Sigmoid colon (tissue), 4 donors: ENCODE data around the gene RPL5.

Experiments used
- EP300 ChIP-seq, 4 donors: sonication (generic); formaldehyde crosslinking; IDR thresholded peaks; one replicate each; pipeline ENCODE4 v1.6.1; 2017; ENCODE audit warnings: antibody characterized with exemption in 4 of 4
- POLR2A ChIP-seq, 2 donors: fragments of 450-650 bp; IDR thresholded peaks; one replicate each; pipeline ENCODE4 v1.6.1; 2016; ENCODE audit warnings: antibody characterized with exemption in 2 of 2, mild to moderate bottlenecking in 2 of 2, moderate library complexity in 2 of 2
- POLR2AphosphoS5 ChIP-seq, 4 donors: sonication (generic); formaldehyde crosslinking; IDR thresholded peaks; one replicate each; pipeline ENCODE4 v1.6.1; 2017; ENCODE audit warnings: antibody characterized with exemption in 4 of 4
- TF ChIP-seq, protein P1 (sequence below), 4 experiments: fragments of 450-650 bp in 3 of 4; fragments of 200-600 bp in 1 of 4; IDR thresholded peaks; one replicate each; pipeline ENCODE4 v1.5.1; 2016 to 2019; ENCODE audit warnings: antibody characterized with exemption in 4 of 4, mild to moderate bottlenecking in 3 of 4, moderate library complexity in 2 of 4

DNA sequence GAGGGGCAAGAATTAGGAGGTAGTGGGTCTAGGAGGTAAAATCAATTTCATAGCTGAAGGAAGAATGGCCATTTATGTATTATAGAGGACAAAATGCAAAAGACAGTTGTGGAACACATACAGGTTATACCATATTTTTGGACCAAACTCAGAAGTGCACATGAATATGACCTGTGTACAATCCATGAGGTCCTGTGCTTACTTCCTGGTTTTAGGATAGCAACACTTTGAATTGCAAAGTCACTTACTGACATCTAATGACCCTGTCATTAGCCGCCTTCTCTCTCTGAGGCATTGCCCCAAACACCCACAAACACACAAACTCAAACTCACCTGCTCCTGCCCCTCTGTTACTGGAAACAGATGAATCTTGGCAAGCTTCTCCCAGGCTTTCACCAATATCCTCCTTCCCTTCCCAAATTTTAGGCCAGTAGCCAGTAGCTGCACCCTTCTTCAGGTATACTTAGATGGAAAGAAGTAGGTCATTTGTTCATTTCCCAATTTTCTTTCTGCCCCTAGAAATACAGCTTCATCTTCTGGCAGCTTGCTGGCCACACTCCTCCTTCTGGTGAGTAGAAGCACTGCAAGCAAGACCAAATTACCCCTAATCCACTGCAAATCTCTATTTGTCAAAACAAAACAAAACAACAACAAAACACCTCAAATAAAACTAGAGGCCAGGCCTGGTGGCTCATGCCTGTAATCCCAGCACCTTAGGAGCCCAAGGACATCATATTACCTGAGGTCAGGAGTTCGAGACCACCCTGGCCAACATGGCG lies 13.7 kb upstream of the RPL5 start:
- TF ChIP-seq, protein P1, sequence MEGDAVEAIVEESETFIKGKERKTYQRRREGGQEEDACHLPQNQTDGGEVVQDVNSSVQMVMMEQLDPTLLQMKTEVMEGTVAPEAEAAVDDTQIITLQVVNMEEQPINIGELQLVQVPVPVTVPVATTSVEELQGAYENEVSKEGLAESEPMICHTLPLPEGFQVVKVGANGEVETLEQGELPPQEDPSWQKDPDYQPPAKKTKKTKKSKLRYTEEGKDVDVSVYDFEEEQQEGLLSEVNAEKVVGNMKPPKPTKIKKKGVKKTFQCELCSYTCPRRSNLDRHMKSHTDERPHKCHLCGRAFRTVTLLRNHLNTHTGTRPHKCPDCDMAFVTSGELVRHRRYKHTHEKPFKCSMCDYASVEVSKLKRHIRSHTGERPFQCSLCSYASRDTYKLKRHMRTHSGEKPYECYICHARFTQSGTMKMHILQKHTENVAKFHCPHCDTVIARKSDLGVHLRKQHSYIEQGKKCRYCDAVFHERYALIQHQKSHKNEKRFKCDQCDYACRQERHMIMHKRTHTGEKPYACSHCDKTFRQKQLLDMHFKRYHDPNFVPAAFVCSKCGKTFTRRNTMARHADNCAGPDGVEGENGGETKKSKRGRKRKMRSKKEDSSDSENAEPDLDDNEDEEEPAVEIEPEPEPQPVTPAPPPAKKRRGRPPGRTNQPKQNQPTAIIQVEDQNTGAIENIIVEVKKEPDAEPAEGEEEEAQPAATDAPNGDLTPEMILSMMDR (IDR thresholded peaks at IDR 0.05), result peak; percentile 34 to 75 (median 60)
- TF ChIP-seq POLR2A (IDR thresholded peaks at IDR 0.05) (no peak), EP300 (IDR thresholded peaks at IDR 0.05) (no peak), POLR2AphosphoS5 (IDR thresholded peaks at IDR 0.05) (no peak)
